NCI-H2171 treated with DMSO at 0.1 percent for 48 hours (cell line): ENCODE results near the gene CTF1.
A peak's percentile ranks its signal among the peaks of the same experiment; 100 is the strongest.
"Not testable (repeated sequence)": the region's sequence is repeated elsewhere in the genome, so short reads cannot be mapped to it uniquely, and the experiment has no call there.

Experiments
- DNase-seq: peaks from one replicate; lab custom pipeline; 2025; lab: John Stamatoyannopoulos, UW

Gene CTF1

GRCh38 chr16:30896261-30896888 is at the start of gene CTF1:
Gene CTF1 (plus strand): TSS chr16:30896614. CDS start chr16:30896644, 30 bp downstream.
- DNase-seq = no peak

- no peak for DNase-seq
Observed at GRCh38 chr16:30846649-30847402, 49.6 kb upstream of the CTF1 start.

- DNase-seq = no peak
Observed at GRCh38 chr16:30850246-30850645, 46.2 kb upstream of the CTF1 start.

GRCh38 chr16:30853758-30854157 is 42.7 kb upstream of the CTF1 start:
- DNase-seq = no peak

GRCh38 chr16:30858111-30858495 is 38.3 kb upstream of the CTF1 start:
- DNase-seq = no peak

GRCh38 chr16:30858829-30859423 is 37.5 kb upstream of the CTF1 start:
- no peak for DNase-seq

- not testable (repeated sequence) for DNase-seq
Observed at GRCh38 chr16:30860729-30861128, 35.7 kb upstream of the CTF1 start.

- not testable (repeated sequence) for DNase-seq
Observed at GRCh38 chr16:30863178-30863577, 33.2 kb upstream of the CTF1 start.

- no peak for DNase-seq
Observed at GRCh38 chr16:30866031-30866430, 30.4 kb upstream of the CTF1 start.

GRCh38 chr16:30867747-30868146 is 28.7 kb upstream of the CTF1 start:
- no peak for DNase-seq

GRCh38 chr16:30870904-30871303 is 25.5 kb upstream of the CTF1 start:
- no peak for DNase-seq

- no peak for DNase-seq
Observed at GRCh38 chr16:30874244-30874820, 22.1 kb upstream of the CTF1 start.

GRCh38 chr16:30874821-30875717 is 21.3 kb upstream of the CTF1 start:
- peak; percentile 89 for DNase-seq

- DNase-seq = peak; percentile 62
Observed at GRCh38 chr16:30875871-30876801, 20.3 kb upstream of the CTF1 start.

- DNase-seq = no peak
Observed at GRCh38 chr16:30876867-30877266, 19.5 kb upstream of the CTF1 start.

- no peak for DNase-seq
Observed at GRCh38 chr16:30882429-30883310, 13.7 kb upstream of the CTF1 start.

GRCh38 chr16:30884760-30885159 is 11.7 kb upstream of the CTF1 start:
- no peak for DNase-seq

GRCh38 chr16:30885196-30885595 is 11.2 kb upstream of the CTF1 start:
- no peak for DNase-seq

GRCh38 chr16:30886145-30886544 is 10.3 kb upstream of the CTF1 start:
- no peak for DNase-seq

GRCh38 chr16:30887927-30888326 is 8.5 kb upstream of the CTF1 start:
- no peak for DNase-seq
